ENCODE data around the gene B4GALT1.

DNA sequence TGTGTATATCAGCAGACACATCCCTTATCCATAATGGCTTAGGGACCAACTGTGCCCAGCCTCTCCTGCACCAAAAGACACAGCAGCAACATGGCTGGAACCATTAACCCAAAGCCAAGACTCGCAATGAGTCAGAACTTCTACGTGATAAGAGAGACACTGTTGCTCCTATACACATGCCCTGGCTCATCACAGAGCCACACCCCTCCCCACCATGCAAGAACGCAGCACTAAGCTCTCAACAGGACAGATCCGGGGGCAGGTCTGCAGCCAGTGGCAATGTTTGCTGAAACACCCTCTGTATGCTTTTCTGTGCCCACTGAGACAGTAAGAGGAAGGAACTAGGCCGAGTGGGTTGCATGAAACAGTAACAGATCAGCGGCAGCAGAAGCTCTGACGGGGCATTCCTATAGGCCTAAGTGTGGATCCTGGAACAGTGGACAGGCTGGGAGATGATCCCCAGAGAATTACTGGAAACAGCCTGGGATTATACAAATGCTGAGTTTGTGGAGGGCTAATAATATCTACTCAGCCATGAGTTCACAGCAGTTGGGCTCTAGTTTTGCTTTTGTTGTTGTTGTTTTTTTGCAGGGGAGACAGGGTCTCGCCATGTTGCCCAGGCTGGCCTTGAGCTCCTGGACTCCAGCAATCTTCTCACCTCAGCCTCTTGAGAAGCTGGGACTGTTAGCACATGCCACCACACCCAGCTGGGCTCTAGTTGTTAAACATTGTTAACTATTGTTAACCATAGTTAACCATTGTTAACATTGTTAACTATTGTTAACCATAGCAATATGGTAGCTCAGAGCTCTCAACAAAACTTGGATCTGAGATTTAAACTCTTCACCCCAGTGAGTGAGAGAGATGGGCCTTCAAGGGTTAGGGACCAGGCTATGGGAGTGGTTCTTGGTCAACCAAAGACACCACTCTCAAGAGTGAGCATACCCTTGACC, 41.0 kb downstream of the B4GALT1 start:
- TF ChIP-seq, protein P1, sequence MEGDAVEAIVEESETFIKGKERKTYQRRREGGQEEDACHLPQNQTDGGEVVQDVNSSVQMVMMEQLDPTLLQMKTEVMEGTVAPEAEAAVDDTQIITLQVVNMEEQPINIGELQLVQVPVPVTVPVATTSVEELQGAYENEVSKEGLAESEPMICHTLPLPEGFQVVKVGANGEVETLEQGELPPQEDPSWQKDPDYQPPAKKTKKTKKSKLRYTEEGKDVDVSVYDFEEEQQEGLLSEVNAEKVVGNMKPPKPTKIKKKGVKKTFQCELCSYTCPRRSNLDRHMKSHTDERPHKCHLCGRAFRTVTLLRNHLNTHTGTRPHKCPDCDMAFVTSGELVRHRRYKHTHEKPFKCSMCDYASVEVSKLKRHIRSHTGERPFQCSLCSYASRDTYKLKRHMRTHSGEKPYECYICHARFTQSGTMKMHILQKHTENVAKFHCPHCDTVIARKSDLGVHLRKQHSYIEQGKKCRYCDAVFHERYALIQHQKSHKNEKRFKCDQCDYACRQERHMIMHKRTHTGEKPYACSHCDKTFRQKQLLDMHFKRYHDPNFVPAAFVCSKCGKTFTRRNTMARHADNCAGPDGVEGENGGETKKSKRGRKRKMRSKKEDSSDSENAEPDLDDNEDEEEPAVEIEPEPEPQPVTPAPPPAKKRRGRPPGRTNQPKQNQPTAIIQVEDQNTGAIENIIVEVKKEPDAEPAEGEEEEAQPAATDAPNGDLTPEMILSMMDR (IDR thresholded peaks at IDR 0.05; ENCODE audit: control extremely low read depth in 1 of 3, insufficient read depth in 1 of 3, low read depth in 1 of 3, low read length in 3 of 3), result no peak
- TF ChIP-seq EP300 (IDR thresholded peaks at IDR 0.05; ENCODE audit: borderline replicate concordance in 1 of 2, low read depth in 2 of 2, low read length in 2 of 2) (no peak), CHD1 (IDR thresholded peaks at IDR 0.05; ENCODE audit: low read depth, low read length) (no peak), GABPA (IDR thresholded peaks at IDR 0.05; ENCODE audit: borderline replicate concordance, insufficient read depth, low read length) (no peak), CEBPB (IDR thresholded peaks at IDR 0.05; ENCODE audit: low read depth, low read length) (no peak), MAFK (IDR thresholded peaks at IDR 0.05; ENCODE audit: low read depth, low read length) (no peak), POLR2AphosphoS5 (IDR thresholded peaks at IDR 0.05; ENCODE audit: low read depth, low read length) (no peak), CBX8 (IDR thresholded peaks at IDR 0.05; ENCODE audit: borderline replicate concordance, low read depth, low read length) (no peak), SIN3A (conservative IDR thresholded peaks at IDR 0.05 in 1 of 2, IDR thresholded peaks at IDR 0.05 in 1 of 2; ENCODE audit: low read depth in 1 of 2, low read length in 2 of 2) (no peak), SIX5 (IDR thresholded peaks at IDR 0.05; ENCODE audit: low read depth, low read length) (no peak)
